GM23338 (cell line): ENCODE results near the gene SRMS. TPM values are rescaled to one million over a fixed set of nuclear protein-coding genes. Genes with fewer than 3 reads are reported as not detected.

Experiments used
- ATAC-seq: fragments of 200-7000 bp; cut with Tn5 transposase; 3 replicates; pipeline ENCODE4 v1.9.1; 2020
- DNase-seq: peaks from one replicate; pipeline ENCODE4 v3.0.0-alpha.2; 2015; ENCODE audit warnings: low spot score
- H2AFZ ChIP-seq: fragments of 200-600 bp; sonication (generic); 2 replicates; pipeline ENCODE4 v1.8.0; 2016; ENCODE audit warnings: antibody characterized with exemption, mild to moderate bottlenecking, moderate library complexity
- H3F3A ChIP-seq: fragments of 200-600 bp; sonication (generic); replicated peaks from 2 replicates; pipeline ENCODE4 v1.8.0; 2017; ENCODE audit warnings: antibody characterized with exemption, mixed run types, low read depth
- H3K27ac ChIP-seq: fragments of 200-600 bp; sonication (generic); 2 replicates; pipeline ENCODE4 v1.6.1; 2016; ENCODE audit warnings: low read depth
- H3K27me3 ChIP-seq: fragments of 200-600 bp; sonication (generic); 2 replicates; pipeline ENCODE4 v1.8.0; 2016; ENCODE audit warnings: mild to moderate bottlenecking, mixed run types, moderate library complexity; ENCODE audit not compliant: insufficient read depth
- H3K36me3 ChIP-seq: fragments of 200-600 bp; sonication (generic); 2 replicates; pipeline ENCODE4 v1.8.0; 2016; ENCODE audit warnings: mild to moderate bottlenecking; ENCODE audit not compliant: insufficient read depth
- H3K4me1 ChIP-seq: fragments of 200-600 bp; sonication (generic); 2 replicates; pipeline ENCODE4 v1.8.0; 2016; ENCODE audit warnings: mild to moderate bottlenecking, moderate library complexity; ENCODE audit not compliant: insufficient read depth
- H3K4me2 ChIP-seq: fragments of 200-600 bp; sonication (generic); 2 replicates; pipeline ENCODE4 v1.7.1; 2017; ENCODE audit warnings: mixed run types
- H3K4me3 ChIP-seq: fragments of 200-600 bp; sonication (generic); 2 replicates; pipeline ENCODE4 v1.6.1; 2016; ENCODE audit warnings: mixed run types
- H3K79me2 ChIP-seq: fragments of 200-600 bp; sonication (generic); replicated peaks from 2 replicates; pipeline ENCODE4 v1.8.0; 2017; ENCODE audit warnings: mild to moderate bottlenecking; ENCODE audit not compliant: insufficient read depth
- H3K9me2 ChIP-seq: fragments of 200-600 bp; sonication (generic); 2 replicates; pipeline ENCODE4 v1.8.0; 2017; ENCODE audit not compliant: insufficient read depth
- H4K20me1 ChIP-seq: fragments of 200-600 bp; sonication (generic); replicated peaks from 2 replicates; pipeline ENCODE4 v1.8.0; 2017; ENCODE audit warnings: mild to moderate bottlenecking; ENCODE audit not compliant: insufficient read depth
- H3K27ac Mint-ChIP-seq: 2 replicates; pipeline ENCODE4 v1.8.0; 2020; ENCODE audit warnings: inconsistent platforms, mild to moderate bottlenecking, moderate library complexity, mixed read lengths
- H3K27me3 Mint-ChIP-seq: 3 replicates; pipeline ENCODE4 v1.8.0; 2022; ENCODE audit warnings: low read depth, mild to moderate bottlenecking, moderate library complexity, mixed read lengths, inconsistent platforms; ENCODE audit not compliant: insufficient read depth, poor library complexity
- H3K36me3 Mint-ChIP-seq: 3 replicates; pipeline ENCODE4 v1.8.0; 2021; ENCODE audit warnings: low read depth, mild to moderate bottlenecking, inconsistent platforms, moderate library complexity, mixed read lengths
- H3K4me1 Mint-ChIP-seq: 3 replicates; pipeline ENCODE4 v1.8.0; 2020; ENCODE audit warnings: mild to moderate bottlenecking, inconsistent platforms, mixed read lengths
- H3K4me3 Mint-ChIP-seq: 3 replicates; pipeline ENCODE4 v1.8.0; 2021; ENCODE audit warnings: moderate library complexity, mild to moderate bottlenecking, inconsistent platforms, mixed read lengths
- H3K9me3 Mint-ChIP-seq: 3 replicates; pipeline ENCODE4 v1.8.0; 2020; ENCODE audit warnings: moderate library complexity, mild to moderate bottlenecking, inconsistent platforms, mixed read lengths
- CREB1 ChIP-seq: fragments of 250-450 bp; sonication (Bioruptor Pico); IDR thresholded peaks from 2 replicates; pipeline ENCODE4 v1.5.0; 2020; ENCODE audit warnings: low read depth, mild to moderate bottlenecking, moderate library complexity
- CTCF ChIP-seq, 2 experiments: fragments of 200-600 bp in 1 of 2; sonication (generic) in 1 of 2; conservative IDR thresholded peaks; 2 replicates each; pipeline versions ENCODE4 v1.5.1 to v1.6.1; 2016 to 2017; ENCODE audit warnings: antibody characterized with exemption in 2 of 2, low read depth in 2 of 2, mild to moderate bottlenecking in 2 of 2, moderate library complexity in 1 of 2
- EZH2 ChIP-seq: fragments of 200-600 bp; sonication (generic); IDR thresholded peaks from one replicate; pipeline ENCODE4 v1.8.0; 2017; ENCODE audit warnings: antibody characterized with exemption, mild to moderate bottlenecking, low read depth; ENCODE audit not compliant: unreplicated experiment
- JUNB ChIP-seq: IDR thresholded peaks from one replicate; pipeline ENCODE4 v1.6.1; 2016; ENCODE audit warnings: antibody characterized with exemption; ENCODE audit not compliant: unreplicated experiment
- NANOG ChIP-seq: IDR thresholded peaks from 2 replicates; pipeline ENCODE4 v1.6.1; 2016; ENCODE audit warnings: antibody characterized with exemption, borderline replicate concordance
- POLR2AphosphoS5 ChIP-seq: IDR thresholded peaks from 2 replicates; pipeline ENCODE4 v1.6.1; 2016; ENCODE audit warnings: antibody characterized with exemption, low read depth
- REST ChIP-seq: IDR thresholded peaks from one replicate; pipeline ENCODE4 v1.6.1; 2018; ENCODE audit warnings: antibody characterized with exemption; ENCODE audit not compliant: unreplicated experiment
- STAT1 ChIP-seq: IDR thresholded peaks from one replicate; pipeline ENCODE4 v1.6.1; 2016; ENCODE audit warnings: antibody characterized with exemption; ENCODE audit not compliant: unreplicated experiment
- ZNF114 ChIP-seq: fragments of 250-450 bp; sonication (Bioruptor Pico); IDR thresholded peaks from 2 replicates; pipeline ENCODE4 v1.5.0; 2020; ENCODE audit warnings: mild to moderate bottlenecking, moderate library complexity
- ZNF331 ChIP-seq: fragments of 250-450 bp; sonication (Bioruptor Pico); IDR thresholded peaks from 2 replicates; pipeline ENCODE4 v1.5.0; 2020; ENCODE audit warnings: low read depth, mild to moderate bottlenecking, moderate library complexity
- ZNF462 ChIP-seq: fragments of 250-450 bp; sonication (Bioruptor Pico); IDR thresholded peaks from 2 replicates; pipeline ENCODE4 v1.5.0; 2020; ENCODE audit warnings: mild to moderate bottlenecking, moderate library complexity
- polyA plus RNA-seq: library from polyadenylated mRNA; unstranded; fragments of >200 nt; fragmentation: Nextera tagmentation; extraction: Ambion mirVana; gene quantifications from 2 replicates; pipeline ENCODE4 v1.2.1, GENCODE V29; 2016
- total RNA-seq: library from RNA; depleted of rRNA; stranded (reverse); fragments of >200 nt; shearing (Covaris generic); gene quantifications from 2 replicates; pipeline ENCODE4 v1.2.3, GENCODE V29; 2014
- TF ChIP-seq, protein P1 (sequence below): IDR thresholded peaks from 2 replicates; pipeline ENCODE4 v1.6.1; 2016; ENCODE audit warnings: antibody characterized with exemption

The SRMS gene
- total and polyA plus RNA-seq, 2 experiments from 2014 or later = 0.23 to 0.59 TPM

- H3K36me3 ChIP-seq = peaks cover 7% of the 10 kb centered on the region; the same call in 1 of the 2 replicates
- no peak overlapping the region for H2AFZ ChIP-seq
- H3K79me2 ChIP-seq = no peaks in the 10 kb centered on the region
- Mint-ChIP-seq H3K27ac (no peak overlapping the region; the same call in 1 of the 2 replicates), H3K9me3 (no peaks in the 10 kb centered on the region), H3K4me3 (no peak overlapping the region), H3K4me1 (no peaks in the 10 kb centered on the region), H3K36me3 (peaks cover 18% of the 10 kb centered on the region), H3K27me3 (peaks cover 3% of the 10 kb centered on the region)
- ATAC-seq (no peak), DNase-seq (no peak)
- no peaks in the 10 kb centered on the region for H3K4me1 ChIP-seq
- no peak overlapping the region for H3K4me2 ChIP-seq
- H4K20me1 ChIP-seq = peaks cover 3% of the 10 kb centered on the region; the same call in 1 of the 2 replicates
- H3K27ac ChIP-seq = no peak overlapping the region
- TF ChIP-seq CTCF (conservative IDR thresholded peaks at IDR 0.05; ENCODE audit: low read depth in 2 of 2) (no peak), JUNB (no peak), ZNF331 (no peak), STAT1 (no peak), ZNF462 (CRISPR knock-in tag) (no peak), CREB1 (CRISPR knock-in tag) (no peak), ZNF114 (no peak), EZH2 (no peak), REST (no peak), POLR2AphosphoS5 (no peak), NANOG (no peak)
- TF ChIP-seq, protein P1, sequence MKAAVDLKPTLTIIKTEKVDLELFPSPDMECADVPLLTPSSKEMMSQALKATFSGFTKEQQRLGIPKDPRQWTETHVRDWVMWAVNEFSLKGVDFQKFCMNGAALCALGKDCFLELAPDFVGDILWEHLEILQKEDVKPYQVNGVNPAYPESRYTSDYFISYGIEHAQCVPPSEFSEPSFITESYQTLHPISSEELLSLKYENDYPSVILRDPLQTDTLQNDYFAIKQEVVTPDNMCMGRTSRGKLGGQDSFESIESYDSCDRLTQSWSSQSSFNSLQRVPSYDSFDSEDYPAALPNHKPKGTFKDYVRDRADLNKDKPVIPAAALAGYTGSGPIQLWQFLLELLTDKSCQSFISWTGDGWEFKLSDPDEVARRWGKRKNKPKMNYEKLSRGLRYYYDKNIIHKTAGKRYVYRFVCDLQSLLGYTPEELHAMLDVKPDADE = no peak
- no peaks in the 10 kb centered on the region for H3F3A ChIP-seq
- no peak overlapping the region for H3K4me3 ChIP-seq
- H3K27me3 ChIP-seq = no peaks in the 10 kb centered on the region
- H3K9me2 ChIP-seq = no peaks in the 10 kb centered on the region
Observed at GRCh38 chr20:63596423-63596822, 48.9 kb upstream of the SRMS start.
